Stimulated activated CD4-positive, alpha-beta T cell treated with anti-CD3 and anti-CD28 coated beads, Interleukin-15, amount 100 ng/mL, for 48 hours (primary cell): ENCODE results near the gene SSR1.
"Not testable (repeated sequence)": the region's sequence is repeated elsewhere in the genome, so short reads cannot be mapped to it uniquely, and the experiment has no call there.

ENCODE experiments used
- DNase-seq, 2 donors: peaks; one replicate each; pipeline ENCODE4 v3.0.0-alpha.2; 2020; ENCODE audit warnings: low read depth in 2 of 2

The SSR1 gene

DNA sequence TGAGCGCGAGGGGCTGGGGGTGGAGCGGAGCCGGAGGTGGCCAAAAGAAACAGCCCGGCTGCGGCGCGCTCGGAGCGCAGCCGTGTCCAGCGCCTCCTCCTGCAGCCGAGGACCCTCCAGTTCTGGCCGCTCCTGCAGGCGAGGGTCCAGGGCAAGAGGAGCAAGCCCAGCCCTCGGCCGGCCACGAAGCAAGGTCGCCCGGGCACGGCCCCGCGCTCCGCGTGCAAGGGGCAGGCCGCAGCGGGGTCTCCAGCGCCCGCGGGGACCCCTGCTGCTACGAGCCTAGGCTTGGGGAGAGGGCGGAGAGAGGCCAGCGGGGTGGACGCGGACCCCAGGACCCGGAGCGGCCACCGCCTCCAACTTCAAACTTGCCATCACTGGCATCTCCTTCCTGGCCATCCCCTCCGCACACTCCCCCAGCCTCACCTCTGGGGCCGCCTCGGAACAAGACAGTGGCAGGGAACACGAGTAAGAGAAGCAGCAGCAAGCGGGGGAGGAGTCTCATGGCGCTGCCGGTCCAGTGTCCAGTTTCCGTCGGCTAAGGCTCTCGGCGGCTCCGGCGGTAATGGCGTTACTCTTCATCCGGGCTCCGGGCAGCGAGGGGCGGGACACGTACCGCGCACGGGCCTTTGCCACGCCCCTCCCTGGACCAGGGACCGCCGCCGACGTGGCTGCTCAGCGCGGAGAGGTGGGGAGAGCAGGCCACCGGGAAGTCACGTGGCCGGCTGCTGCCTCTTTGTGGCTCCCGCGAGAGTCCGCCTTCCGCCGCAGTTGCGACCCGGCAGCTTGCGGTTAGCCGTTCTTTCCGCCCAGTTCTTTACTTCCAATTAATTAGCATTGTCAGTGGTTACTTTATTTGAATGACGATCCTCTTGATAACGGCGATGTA lies at the start of gene SSR1:
TSS of gene SSR1 (minus strand) at position 584 of the 889 bp plus-strand sequence. CDS start at position 505, 79 bp downstream.
- DNase-seq: peak; percentile 92 to 95

GRCh38 chr6:7351916-7352315 lies 38.9 kb upstream of the SSR1 start:
- not testable (repeated sequence) for DNase-seq

GRCh38 chr6:7350591-7350990 lies 37.6 kb upstream of the SSR1 start:
- not testable (repeated sequence) for DNase-seq

- DNase-seq: not testable (repeated sequence)
These were observed 34.6 kb upstream of the SSR1 start for GRCh38 chr6:7347551-7347997.

DNA sequence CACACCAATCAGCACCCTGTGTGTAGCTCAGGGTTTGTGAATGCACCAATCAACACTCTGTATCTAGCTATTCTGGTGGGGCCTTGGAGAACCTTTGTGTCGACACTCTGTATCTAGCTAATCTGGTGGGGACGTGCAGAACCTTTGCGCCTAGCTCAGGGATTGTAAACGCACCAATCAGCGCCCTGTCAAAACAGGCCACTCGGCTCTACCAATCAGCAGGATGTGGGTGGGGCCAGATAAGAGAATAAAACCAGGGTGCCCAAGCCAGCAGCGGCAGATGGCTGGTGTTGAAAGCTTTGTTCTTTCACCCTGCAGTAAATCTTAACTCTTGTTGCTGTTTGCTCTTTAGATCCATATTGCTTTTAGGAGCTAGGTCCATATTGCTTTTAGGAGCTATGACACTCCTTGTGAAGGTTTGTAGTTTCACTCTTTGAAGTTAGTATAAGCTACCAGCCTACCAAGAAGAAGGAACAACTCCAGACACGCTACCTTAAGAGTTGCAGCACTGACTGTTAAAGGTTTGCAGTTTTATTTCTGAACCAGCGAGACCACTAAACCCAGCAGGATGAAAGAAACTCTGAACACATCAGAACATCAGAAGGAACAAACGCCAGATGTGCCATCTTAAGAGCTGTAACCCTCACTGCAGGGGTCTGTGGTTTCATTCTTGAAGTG lies 31.9 kb upstream of the SSR1 start:
- not testable (repeated sequence) for DNase-seq

DNA sequence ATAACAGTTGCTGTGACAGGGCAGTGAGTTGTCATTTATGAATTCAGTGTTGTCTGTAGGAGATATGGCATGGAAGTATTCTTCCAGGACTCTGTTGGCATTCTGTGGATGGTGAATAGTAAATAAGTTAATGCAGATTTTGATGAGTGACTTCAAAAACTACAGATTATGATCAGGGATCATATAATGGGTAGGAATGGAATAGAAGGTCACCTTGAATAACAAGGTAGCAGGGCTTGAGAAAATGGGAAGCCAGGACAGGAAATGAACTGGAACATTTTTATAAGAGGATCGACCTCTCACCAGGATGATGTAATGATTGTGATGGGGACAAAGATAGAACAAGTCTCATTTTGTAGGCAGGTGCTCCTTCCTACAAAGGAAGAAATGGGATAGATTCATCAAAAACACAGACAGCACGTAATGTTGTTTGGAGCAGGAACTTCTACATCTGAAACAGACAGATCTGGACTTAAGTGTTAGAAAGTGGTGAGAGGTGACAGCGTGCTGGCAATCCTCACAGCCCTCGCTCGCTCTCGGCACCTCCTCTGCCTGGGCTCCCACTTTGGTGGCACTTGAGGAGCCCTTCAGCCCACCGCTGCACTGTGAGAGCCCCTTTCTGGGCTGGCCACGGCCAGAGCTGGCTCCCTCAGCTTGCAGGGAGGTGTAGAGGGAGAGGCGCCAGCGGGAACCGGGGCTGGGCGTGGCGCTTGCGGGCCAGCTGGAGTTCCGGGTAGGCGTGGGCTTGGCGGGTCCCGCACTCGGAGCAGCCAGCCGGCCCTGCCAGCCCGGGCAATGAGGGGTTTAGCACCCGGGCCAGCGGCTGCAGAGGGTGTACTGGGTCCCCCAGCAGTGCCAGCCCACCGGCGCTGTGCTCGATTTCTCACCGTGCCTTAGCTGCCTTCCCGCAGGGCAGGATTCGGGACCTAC lies 30.8 kb upstream of the SSR1 start:
- no peak for DNase-seq

GRCh38 chr6:7341989-7342742 lies 29.2 kb upstream of the SSR1 start:
- DNase-seq: no peak

DNA sequence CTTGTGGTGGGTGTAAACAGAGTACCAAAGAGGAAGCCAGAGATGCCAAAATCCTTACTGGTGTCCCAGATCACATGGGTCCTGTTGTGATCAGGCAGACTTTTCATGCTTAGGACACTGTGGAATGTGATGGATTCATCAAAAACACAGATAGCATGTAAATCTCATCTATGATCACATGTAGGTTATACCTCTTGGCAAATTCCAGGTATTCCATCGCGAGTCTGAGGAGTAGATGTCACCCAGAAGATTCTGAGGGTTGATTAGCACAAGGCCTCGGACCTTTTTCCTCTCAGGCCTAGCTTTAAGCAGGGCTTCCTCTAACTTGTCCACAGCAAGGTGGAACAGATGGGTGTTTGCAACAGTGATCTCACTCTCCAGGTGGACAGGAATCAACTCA lies 28.3 kb upstream of the SSR1 start:
- DNase-seq: no peak

DNA sequence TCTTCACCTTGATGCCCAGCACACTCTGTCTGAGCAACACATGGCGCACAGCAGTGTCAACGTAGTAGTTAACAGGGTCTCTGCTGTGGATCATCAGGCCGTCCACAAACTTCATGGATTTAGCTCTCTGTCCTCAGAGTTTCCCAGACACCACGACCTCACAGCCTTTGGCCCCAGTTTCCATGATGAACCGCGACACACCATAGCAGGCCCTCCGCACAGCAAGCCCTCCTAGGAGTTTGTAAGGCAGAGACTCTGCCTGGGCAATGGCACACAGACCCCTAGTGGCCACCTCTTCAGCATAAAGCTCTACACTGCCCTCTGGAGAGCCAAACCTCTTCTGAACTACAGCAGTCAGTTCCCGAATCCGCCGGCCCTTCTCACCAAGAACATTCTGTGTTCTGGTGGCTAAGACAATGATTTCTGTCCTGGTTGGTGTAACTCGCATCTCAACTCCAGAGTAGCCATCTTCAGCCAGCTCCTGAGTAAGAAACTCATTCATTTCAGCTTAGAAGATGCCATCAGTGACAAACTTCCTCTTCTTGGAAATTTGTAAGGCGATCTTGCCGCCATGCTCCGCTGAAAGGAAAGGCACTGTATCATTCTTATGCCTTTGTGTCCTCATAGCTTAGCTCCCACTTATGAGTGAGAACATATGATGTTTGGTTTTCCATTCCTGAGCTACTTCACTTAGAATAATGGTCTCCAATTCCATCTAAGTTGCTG lies 26.2 kb upstream of the SSR1 start:
- DNase-seq: not testable (repeated sequence)

DNA sequence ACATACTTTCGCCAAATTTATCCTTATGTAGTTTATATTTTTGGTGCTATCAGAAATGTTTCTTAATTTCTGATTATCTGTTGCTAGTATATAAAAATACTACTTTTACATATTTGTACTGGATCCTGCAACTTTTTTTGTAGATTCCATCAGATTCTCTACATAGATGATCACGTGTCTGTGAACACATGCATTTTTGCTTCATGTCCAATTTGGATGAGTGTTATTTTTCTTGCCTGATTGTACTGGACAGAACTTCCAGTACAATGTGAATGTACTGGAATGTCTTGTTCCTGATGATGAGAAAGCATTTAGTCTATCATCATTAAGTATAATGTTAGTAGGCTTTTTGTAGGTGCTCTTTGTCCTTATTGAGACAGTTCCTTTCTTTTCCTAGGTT lies 25.0 kb upstream of the SSR1 start:
- no peak for DNase-seq

- DNase-seq: no peak
These were observed 22.5 kb upstream of the SSR1 start for GRCh38 chr6:7335519-7335918.

DNA sequence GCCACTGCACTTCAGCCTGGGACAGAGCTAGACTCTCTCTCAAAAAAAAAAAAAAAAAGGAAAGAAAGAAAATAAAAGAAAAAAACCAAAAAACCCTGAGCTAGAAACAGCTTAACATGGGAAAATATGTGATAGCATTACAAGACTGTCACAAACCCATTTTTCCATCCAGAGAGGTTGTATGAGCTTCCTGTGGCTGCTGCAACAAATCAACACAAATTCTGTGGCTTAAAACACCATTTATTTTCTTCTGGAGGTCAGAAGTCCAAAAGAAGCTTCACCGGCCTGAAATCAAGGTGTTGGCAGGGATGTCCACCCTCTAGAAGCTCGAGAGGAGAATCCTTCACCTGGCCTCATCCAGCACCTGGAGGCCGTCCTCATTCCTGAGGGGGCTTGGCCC lies 21.7 kb upstream of the SSR1 start:
- DNase-seq: no peak

DNA sequence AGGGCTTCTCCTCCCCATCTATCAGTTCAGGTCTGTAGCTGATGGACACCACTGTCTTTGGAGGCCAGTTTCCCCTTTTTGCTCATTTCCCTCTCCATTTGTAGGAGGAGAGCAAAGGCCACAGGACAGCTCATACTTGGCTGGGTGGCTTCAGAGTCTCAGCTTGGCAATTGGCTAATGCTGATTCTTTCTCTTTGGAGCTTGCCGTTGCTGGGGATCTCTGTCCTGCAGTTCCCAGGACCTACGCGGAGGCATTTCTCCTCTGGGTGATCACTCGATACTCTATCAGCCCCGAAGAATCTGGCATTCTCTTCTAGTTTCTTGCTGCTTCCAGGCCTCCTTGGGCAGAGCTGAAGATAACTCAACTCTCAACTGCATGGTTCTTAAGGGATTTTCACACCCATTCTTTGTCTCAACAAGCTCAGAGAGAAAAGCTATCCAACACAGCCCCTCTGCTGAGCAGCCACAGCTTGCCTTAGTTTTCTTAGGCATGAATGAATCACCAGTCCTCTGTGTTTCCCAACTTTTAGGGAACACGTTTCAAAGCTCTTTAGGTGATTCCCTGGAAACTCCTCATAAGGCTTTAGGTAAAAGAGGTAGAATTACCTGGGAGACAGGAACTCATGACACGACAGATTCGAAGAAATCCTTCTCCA lies 19.2 kb upstream of the SSR1 start:
- DNase-seq: no peak

DNA sequence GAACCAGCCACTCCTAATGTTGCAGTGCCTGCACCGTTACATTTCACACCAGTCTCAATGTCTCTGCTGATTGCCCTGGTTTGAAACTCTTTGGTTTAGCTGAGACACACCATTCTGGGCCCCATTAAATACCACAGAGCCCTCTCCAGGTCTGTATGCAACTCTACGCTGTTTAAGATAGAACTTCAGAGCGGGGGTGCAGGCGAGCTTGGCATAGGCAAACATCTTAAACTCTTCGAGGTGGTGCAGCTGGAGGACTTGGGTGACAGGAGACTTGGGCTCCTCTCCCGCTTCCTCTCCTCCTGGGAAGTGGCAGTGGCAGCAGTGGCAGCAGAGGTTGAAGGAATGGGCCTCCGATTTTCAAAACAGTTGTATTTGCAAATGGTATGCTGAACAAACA lies 18.5 kb upstream of the SSR1 start:
- no peak for DNase-seq

DNA sequence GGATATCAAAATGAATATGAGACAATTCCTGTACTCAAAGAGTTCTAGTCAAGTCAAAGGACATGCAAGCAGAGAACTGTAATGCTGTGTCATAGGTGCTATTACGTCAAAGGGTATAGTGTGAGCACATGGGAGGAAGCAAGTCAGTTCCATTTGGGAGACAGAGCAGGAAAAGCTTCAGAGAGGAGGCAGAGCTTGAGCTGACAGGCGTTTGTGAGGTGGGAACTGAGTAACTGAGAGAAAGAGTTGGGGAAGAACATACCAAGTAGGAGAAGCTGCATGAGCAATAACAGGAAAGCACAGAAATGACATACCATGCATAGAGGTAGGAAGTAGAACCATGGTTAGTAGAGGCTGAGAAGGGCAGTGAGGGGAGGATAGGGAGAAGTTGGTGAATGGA lies 15.2 kb upstream of the SSR1 start:
- no peak for DNase-seq

GRCh38 chr6:7325750-7326149 lies 12.8 kb upstream of the SSR1 start:
- no peak for DNase-seq

GRCh38 chr6:7324520-7324919 lies 11.5 kb upstream of the SSR1 start:
- DNase-seq: no peak

GRCh38 chr6:7323074-7323473 lies 10.1 kb upstream of the SSR1 start:
- no peak for DNase-seq

DNA sequence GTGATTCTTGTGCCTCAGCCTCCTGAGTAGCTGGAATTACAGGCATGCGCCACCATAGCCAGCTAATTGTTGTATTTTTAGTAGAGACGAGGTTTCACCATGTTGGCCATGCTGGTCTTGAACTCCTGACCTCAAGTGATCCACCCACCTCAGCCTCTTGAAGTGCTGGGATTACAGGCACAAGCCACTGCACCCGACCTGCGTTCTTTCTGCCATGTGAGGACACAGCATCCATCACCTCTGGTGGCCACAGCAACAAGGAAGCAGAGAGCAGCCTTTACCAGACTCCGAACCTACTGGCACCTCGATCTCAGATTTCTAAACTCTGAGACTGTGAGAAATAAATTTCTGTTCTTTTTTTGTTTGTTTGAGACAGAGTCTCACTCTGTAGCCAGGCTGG lies 8.9 kb upstream of the SSR1 start:
- not testable (repeated sequence) for DNase-seq

- DNase-seq: not testable (repeated sequence)
These were observed 6.4 kb upstream of the SSR1 start for GRCh38 chr6:7319406-7319805.
